B cell (primary cell): ENCODE data around the gene THYN1. TPM values are rescaled to one million over a fixed set of nuclear protein-coding genes. Genes with fewer than 3 reads are reported as not detected.

Experiments used
- ATAC-seq: fragments of 200-7000 bp; cut with Tn5 transposase; one replicate; pipeline ENCODE4 v1.10.0; 2021; ENCODE audit warnings: low read depth, mild to moderate bottlenecking, moderate number of reproducible peaks, moderate library complexity
- CTCF ChIA-PET: fragments of 350-600 bp; sonication (Branson Sonifier 250); formaldehyde crosslinking; loops from one replicate; lab custom pipeline; 2021; ENCODE audit warnings: antibody characterized with exemption, inconsistent platforms; lab: Charles Lee
- POLR2A ChIA-PET: fragments of 350-600 bp; sonication (Branson Sonifier 250); formaldehyde crosslinking; loops from one replicate; lab custom pipeline; 2021; ENCODE audit warnings: antibody characterized with exemption; lab: Charles Lee
- DNase-seq: peaks from one replicate; pipeline ENCODE4 v3.0.0; 2013
- H2AFZ ChIP-seq: 2 replicates; pipeline ENCODE4 v1.6.1; 2012; ENCODE audit warnings: mild to moderate bottlenecking, low read depth, low read length; ENCODE audit not compliant: insufficient read depth, poor library complexity, severe bottlenecking
- H3K27ac ChIP-seq, 2 donors: 1 replicate in 1 of 2; 2 replicates in 1 of 2; pipeline ENCODE4 v1.5.1; 2012 to 2013; ENCODE audit warnings: low read length in 2 of 2, mild to moderate bottlenecking in 2 of 2, moderate library complexity in 1 of 2
- H3K27me3 ChIP-seq, 4 experiments: fragments of 200-600 bp in 1 of 4; sonication (generic) in 1 of 4; replicated peaks in 1 of 4; 1 replicate in 2 of 4; 2 replicates in 2 of 4; pipeline versions ENCODE4 v1.6.1 to v1.7.0; 2013 to 2016; ENCODE audit warnings: low read length in 3 of 4, mild to moderate bottlenecking in 2 of 4, mixed read lengths in 1 of 4, moderate library complexity in 1 of 4; ENCODE audit not compliant: insufficient read depth in 4 of 4, control insufficient read depth in 3 of 4; ENCODE audit errors: control extremely low read depth in 1 of 4
- H3K36me3 ChIP-seq, 2 experiments: replicated peaks in 1 of 2; 1 replicate in 1 of 2; 2 replicates in 1 of 2; pipeline versions ENCODE4 v1.6.1 to v1.7.1; 2013; ENCODE audit warnings: low read length in 1 of 2; ENCODE audit not compliant: insufficient read depth in 2 of 2, control insufficient read depth in 1 of 2; ENCODE audit errors: control extremely low read depth in 1 of 2, extremely low read depth in 1 of 2
- H3K4me1 ChIP-seq, 2 donors: fragments of 200-600 bp in 1 of 2; sonication (generic) in 1 of 2; 1 replicate in 1 of 2; 2 replicates in 1 of 2; pipeline versions ENCODE4 v1.5.1 to v1.6.1; 2013 to 2017; ENCODE audit warnings: low read length in 2 of 2; ENCODE audit not compliant: control insufficient read depth in 2 of 2, insufficient read depth in 2 of 2
- H3K4me2 ChIP-seq: replicated peaks from 2 replicates; pipeline ENCODE3; 2012; ENCODE audit warnings: mild to moderate bottlenecking, low read depth, low read length; ENCODE audit not compliant: poor library complexity, severe bottlenecking
- H3K4me3 ChIP-seq, 5 experiments: fragments of 200-600 bp in 1 of 5; sonication (generic) in 1 of 5; 1 replicate in 3 of 5; 2 replicates in 2 of 5; pipeline versions ENCODE4 v1.5.1 to v1.7.0; 2011 to 2016; ENCODE audit warnings: low read length in 4 of 5, mild to moderate bottlenecking in 4 of 5, low read depth in 2 of 5, control low read depth in 1 of 5, moderate library complexity in 1 of 5; ENCODE audit not compliant: insufficient read depth in 1 of 5; ENCODE audit errors: control extremely low read depth in 1 of 5, extremely low read depth in 1 of 5
- H3K79me2 ChIP-seq: fragments of 200-600 bp; sonication (generic); one replicate; pipeline ENCODE4 v1.6.0; 2016; ENCODE audit warnings: low read length; ENCODE audit not compliant: control insufficient read depth, insufficient read depth
- H3K9ac ChIP-seq: fragments of 200-600 bp; sonication (generic); 2 replicates; pipeline ENCODE4 v1.6.1; 2017; ENCODE audit warnings: mild to moderate bottlenecking, low read length, moderate library complexity
- H3K9me3 ChIP-seq, 3 donors: one replicate each; pipeline versions ENCODE4 v1.6.1 to v1.7.1; 2013; ENCODE audit warnings: low read length in 2 of 3; ENCODE audit not compliant: control insufficient read depth in 2 of 3, insufficient read depth in 1 of 3; ENCODE audit errors: control extremely low read depth in 1 of 3
- H4K20me1 ChIP-seq: 2 replicates; pipeline ENCODE4 v1.6.0; 2012; ENCODE audit warnings: mild to moderate bottlenecking, low read length; ENCODE audit not compliant: insufficient read depth, control insufficient read depth, poor library complexity, severe bottlenecking
- H3K27ac Mint-ChIP-seq: one replicate; pipeline ENCODE4 v1.8.0; 2021; ENCODE audit warnings: mixed read lengths
- H3K27me3 Mint-ChIP-seq: one replicate; pipeline ENCODE4 v1.8.0; 2021; ENCODE audit warnings: mixed read lengths
- H3K4me1 Mint-ChIP-seq: one replicate; pipeline ENCODE4 v1.8.0; 2021; ENCODE audit warnings: mixed read lengths
- H3K4me3 Mint-ChIP-seq: one replicate; pipeline ENCODE4 v1.8.0; 2021; ENCODE audit warnings: mixed read lengths
- H3K9me3 Mint-ChIP-seq: one replicate; pipeline ENCODE4 v1.8.0; 2022; ENCODE audit warnings: mixed read lengths; ENCODE audit not compliant: insufficient read depth
- CTCF ChIP-seq: fragments of 200-600 bp; IDR thresholded peaks from one replicate; pipeline ENCODE4 v1.8.0; 2022; ENCODE audit warnings: antibody characterized with exemption, mild to moderate bottlenecking
- EZH2 ChIP-seq: IDR thresholded peaks from 2 replicates; pipeline ENCODE4 v1.6.1; 2012; ENCODE audit warnings: borderline replicate concordance, low read depth, mild to moderate bottlenecking, moderate library complexity, low read length; ENCODE audit not compliant: insufficient read depth, poor library complexity, severe bottlenecking
- WGBS: methylation state at CpG from one replicate; pipeline ENCODE4 v1.1.5; 2013; ENCODE audit warnings: missing lambda C conversion rate; ENCODE audit not compliant: insufficient coverage; 5-methylcytosine and 5-hydroxymethylcytosine counted together
- intact Hi-C: fragments of 100-400 bp; cut with micrococcal nuclease; formaldehyde crosslinking; loops from one replicate; pipeline ENCODE4 v1.10.0; 2022
- polyA plus RNA-seq: library from polyadenylated mRNA; depleted of rRNA; stranded (reverse); fragments of >200 nt; gene quantifications from 2 replicates; pipeline ENCODE4 v1.2.3, GENCODE V29; 2012
- total RNA-seq, 2 donors: library from RNA; stranded (reverse); fragments of 120-200 nt in 1 of 2; gene quantifications; 1 replicate in 1 of 2; 2 replicates in 1 of 2; pipeline versions ENCODE4 v1.2.3 to v1.2.4, GENCODE V29; 2013 to 2022

Gene THYN1
- total and polyA plus RNA-seq, 2 donors (not counting 1 experiment from before 2014, with no cell fraction given), result 36.3 to 38.4 TPM

DNA sequence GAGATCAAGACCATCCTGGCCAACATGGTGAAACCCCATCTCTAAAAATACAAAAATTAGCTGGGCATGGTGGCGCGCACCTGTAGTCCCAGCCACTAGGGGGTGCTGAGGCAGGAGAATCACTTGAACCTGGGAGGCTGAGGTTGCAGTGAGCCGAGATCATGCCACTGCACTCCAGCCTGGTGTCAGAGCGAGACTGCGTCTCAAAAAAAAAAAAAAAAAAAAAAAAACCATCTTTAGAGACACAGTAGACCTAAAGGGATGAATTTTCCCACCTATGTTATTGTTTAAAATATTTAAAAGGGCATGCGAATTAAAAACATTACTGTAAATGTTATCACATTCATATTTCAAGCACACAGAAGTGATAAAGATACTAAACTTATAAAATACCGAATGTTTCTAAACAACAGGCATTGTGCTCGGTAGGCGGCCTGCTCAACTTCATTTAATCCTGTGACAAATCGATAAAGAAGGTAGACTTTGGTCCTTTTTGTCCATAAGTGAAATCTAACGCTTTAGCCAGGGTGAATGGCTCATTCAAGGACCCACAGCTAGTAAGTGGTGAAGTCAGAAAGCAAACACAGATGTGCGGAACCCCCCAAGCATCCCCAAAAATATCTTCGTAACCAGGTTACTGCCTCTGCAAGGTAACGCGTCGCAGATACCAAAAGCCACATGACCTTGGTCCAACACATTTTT is 45.5 kb downstream of the THYN1 start:
- Histone ChIP-seq H3K36me3 (peaks cover 5 to 41% of the 10 kb centered on the region in 2 experiments), H3K4me3 (no peak overlapping the region), H3K9me3 (no peaks in the 10 kb centered on the region), H3K4me1 (no peaks in the 10 kb centered on the region), H3K27ac (no peak overlapping the region), H3K9ac (no peak overlapping the region), H3K27me3 (no peaks in the 10 kb centered on the region), H3K4me2 (no peak overlapping the region), H3K79me2 (peaks cover 10% of the 10 kb centered on the region), H4K20me1 (no peaks in the 10 kb centered on the region), H2AFZ (no peak overlapping the region)
- no peak overlapping the region for H3K4me3 Mint-ChIP-seq
- H3K9me3 Mint-ChIP-seq, result no peaks in the 10 kb centered on the region
- intact Hi-C loops, result loop anchor here (2.0 kb wide), 2 partner anchors 17 to 45 kb away; partner anchors contain the start of genes ACAD8, THYN1 and VPS26B
- POLR2A ChIA-PET, result interaction anchor here (0.8 kb wide), 1 partner anchor 16 kb away, joined by 9 read pairs; the partner anchor contains the start of genes NCAPD3 and VPS26B
- WGBS, result 95% methylated on average over 6 of the region's 16 CpGs
- H3K27ac Mint-ChIP-seq, result no peak overlapping the region
- CTCF ChIA-PET, result interaction anchor here (0.5 to 7.9 kb wide), 25 partner anchors 10 to 810 kb away, joined by 3 to 131 read pairs (median 5); partner anchors contain the start of genes GLB1L3, NCAPD3 and VPS26B
- ATAC-seq (no peak), DNase-seq (peak; percentile 60)
- H3K4me1 Mint-ChIP-seq, result no peaks in the 10 kb centered on the region
- TF ChIP-seq EZH2 (no peak), CTCF (peak; percentile 94)
- H3K27me3 Mint-ChIP-seq, result no peaks in the 10 kb centered on the region

DNA sequence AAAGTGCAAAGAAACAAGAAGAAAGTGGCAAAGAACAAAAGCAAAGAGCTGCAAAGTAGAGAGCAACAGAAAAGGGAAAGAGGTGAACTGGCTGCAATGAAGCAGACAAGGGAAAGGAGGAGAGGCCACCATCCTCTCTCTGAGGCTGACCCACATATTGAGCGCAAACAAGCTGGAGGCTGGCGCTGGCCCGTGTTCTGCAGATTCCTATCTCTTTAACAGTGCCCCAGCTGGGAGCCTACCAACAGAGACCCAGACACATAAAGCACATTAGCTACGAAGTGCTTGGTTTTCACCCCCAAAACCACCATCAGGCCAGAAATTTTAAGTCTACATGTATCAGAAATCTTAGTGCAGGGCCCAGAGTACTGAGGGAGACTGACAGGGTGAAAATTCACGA is 47.0 kb downstream of the THYN1 start:
- Histone ChIP-seq H3K4me3 (no peak overlapping the region), H3K36me3 (peaks cover 4 to 55% of the 10 kb centered on the region in 2 experiments), H3K4me1 (no peaks in the 10 kb centered on the region), H3K79me2 (peaks cover 5% of the 10 kb centered on the region), H3K9ac (no peak overlapping the region), H3K27me3 (no peaks in the 10 kb centered on the region), H3K4me2 (no peak overlapping the region), H4K20me1 (no peaks in the 10 kb centered on the region), H3K27ac (no peak overlapping the region), H3K9me3 (no peaks in the 10 kb centered on the region), H2AFZ (no peak overlapping the region)
- WGBS, result 100% methylated on average over 1 of the region's 5 CpGs
- ATAC-seq, result no peak
- POLR2A ChIA-PET, result no interaction called here
- no peak for TF ChIP-seq EZH2
- no peak for TF ChIP-seq CTCF
- Mint-ChIP-seq H3K27me3 (no peaks in the 10 kb centered on the region), H3K9me3 (no peaks in the 10 kb centered on the region), H3K4me1 (no peaks in the 10 kb centered on the region), H3K4me3 (no peak overlapping the region), H3K27ac (no peak overlapping the region)
- CTCF ChIA-PET, result interaction anchor here (0.7 to 7.9 kb wide), 4 partner anchors 25 to 45 kb away, joined by 3 to 131 read pairs (median 6); no protein-coding TSS in a partner anchor
- intact Hi-C loops, result loop anchor here (2.0 kb wide), 2 partner anchors 19 to 47 kb away; partner anchors contain the start of genes ACAD8, THYN1 and VPS26B
- no peak for DNase-seq
